Mesenteric fat pad (tissue), 1 donor: ENCODE data around the gene MEIOSIN. TPM values are rescaled to one million over a fixed set of nuclear protein-coding genes. Genes with fewer than 3 reads are reported as not detected.
"Not testable (repeated sequence)": the region's sequence is repeated elsewhere in the genome, so short reads cannot be mapped to it uniquely, and the experiment has no call there.

Experiments
- DNase-seq: peaks from one replicate; pipeline ENCODE4 v3.0.0-alpha.2; 2020; ENCODE audit warnings: low spot score
- total RNA-seq: library from RNA; stranded (reverse); fragmentation: NEBNext Ultra II Directional; extraction: Animal tissue kit (Norgen Biotek cat#: 25700); gene quantifications from one replicate; pipeline ENCODE4 v1.2.1, GENCODE V29; 2021
- donor health status: DM: yes; HTN: yes; CAD: no.

Gene MEIOSIN
- total RNA-seq, 1 donor from 2014 or later = not detected

- no peak for DNase-seq
Observed at GRCh38 chr19:45798995-45799517, 65.8 kb downstream of the MEIOSIN start.

- not testable (repeated sequence) for DNase-seq
Observed at GRCh38 chr19:45799541-45799940, 66.3 kb downstream of the MEIOSIN start.

GRCh38 chr19:45800070-45800553, 66.9 kb downstream of the MEIOSIN start:
- DNase-seq = no peak

DNA sequence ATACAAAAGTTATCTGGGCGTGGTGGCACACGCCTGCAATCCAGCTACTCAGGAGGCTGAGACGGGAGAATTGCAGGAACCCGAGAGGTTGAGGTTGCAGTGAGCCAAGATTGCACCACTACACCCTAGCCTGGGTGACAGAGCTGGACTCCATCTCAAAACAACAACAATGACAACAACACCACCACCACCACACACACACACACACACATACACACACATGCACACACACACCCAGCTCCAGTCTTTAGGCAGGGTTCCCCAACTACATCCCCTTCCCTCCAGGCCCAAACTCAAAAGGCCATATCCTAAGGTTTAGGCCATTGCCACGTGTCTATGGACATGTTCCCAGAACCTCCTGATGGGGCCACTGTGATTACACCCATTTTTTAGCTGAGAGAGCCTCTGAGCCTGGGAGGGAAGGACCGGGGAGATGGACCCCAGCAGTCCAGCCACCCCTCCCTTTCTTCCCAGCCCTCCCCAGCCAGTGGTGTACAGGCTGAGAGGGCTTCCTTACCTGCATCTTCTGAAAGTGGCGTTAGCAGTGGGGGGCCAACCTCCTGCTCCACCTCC, 68.5 kb downstream of the MEIOSIN start:
- no peak for DNase-seq

DNA sequence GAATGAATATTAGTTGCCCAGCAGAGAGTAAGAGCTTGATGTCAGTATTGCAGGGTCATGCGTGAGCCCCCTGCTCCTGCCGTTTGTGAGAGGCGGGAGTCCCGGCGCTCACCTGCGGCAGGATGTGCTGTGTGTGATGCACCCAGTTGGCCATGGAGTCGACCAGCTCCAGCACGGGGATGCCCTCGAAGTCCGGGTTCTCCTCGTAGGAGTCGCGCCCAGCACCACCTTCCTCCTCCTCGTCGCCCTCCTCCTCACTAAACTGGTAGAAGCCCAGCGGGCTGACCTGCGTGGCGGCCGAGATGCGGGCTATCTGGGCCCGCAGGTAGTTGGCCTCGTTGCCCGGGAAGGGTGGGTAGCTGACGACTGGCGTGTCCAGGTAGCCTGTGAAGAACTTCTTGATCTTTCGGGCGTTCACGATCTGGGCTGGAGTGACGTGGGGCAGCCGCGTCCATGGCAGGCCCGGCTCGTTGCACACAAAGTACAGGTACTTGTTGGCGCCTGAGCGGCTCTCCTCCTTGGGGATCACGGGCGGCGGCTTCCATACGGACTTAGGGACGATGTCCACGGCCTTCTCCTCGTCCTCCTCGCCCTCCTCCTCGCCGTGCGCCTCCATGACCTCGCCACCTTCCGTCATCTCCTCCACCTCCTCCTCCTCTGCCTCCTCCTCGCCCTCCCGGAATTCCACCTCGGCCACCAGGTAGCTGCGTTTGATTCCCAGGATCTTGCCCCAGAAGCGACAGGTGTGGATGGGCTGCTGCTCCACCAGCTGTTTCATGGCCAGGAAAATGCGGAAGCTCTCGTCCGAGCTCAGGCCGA, 71.1 kb downstream of the MEIOSIN start:
- no peak for DNase-seq

GRCh38 chr19:45804959-45805230, 71.7 kb downstream of the MEIOSIN start:
- DNase-seq = no peak

DNA sequence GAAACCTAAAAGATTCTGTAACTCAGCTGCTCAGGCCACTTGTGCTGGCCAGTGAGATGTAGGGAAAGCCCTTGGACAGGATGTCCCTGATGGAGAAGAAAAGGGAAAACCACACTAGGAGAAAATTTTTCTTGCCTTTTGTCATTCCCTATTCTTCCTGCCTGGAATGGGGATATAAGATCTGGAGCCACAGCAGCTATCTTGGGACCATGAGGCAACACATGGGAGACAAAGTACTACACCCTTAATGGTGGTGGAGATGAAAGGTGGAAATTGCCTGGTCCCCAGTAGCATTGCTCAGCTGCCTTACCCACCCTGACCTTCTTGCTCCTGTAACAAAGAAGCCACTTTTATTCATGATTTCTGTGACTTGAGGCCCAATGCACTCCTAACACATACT, 72.5 kb downstream of the MEIOSIN start:
- DNase-seq = no peak

DNA sequence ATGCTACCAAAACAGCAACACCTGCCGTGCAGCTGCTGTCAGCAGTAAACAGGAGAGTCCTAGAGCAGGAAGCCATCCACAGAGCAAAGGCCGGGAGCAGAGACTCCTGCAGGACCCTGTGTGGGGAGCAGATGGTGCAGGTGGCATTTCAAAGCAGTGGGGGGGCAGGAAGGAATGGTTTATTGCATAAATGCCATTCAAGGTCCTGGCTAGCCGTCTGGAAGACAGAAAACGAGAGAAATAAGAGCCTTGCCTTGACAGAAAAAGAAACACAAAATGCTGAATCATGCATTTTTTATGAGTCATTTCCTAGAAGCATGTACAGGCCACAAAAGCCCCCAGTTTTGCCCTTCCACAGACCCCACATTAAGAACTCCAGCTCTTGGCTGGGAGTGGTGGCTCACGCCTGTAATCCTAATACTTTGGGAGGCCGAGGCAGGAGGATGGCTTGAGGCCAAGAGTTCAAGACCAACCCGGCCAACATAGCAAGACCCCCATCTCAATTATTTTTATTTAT, 76.5 kb downstream of the MEIOSIN start:
- DNase-seq = no peak

- no peak for DNase-seq
Observed at GRCh38 chr19:45812297-45812696, 79.1 kb downstream of the MEIOSIN start.

Other genes with a start within 250 kb of the MEIOSIN start
- 8.3 TPM for gene RTN2, start 236.4 kb upstream of the MEIOSIN start, total RNA-seq
- 1.1 TPM for gene PPM1N, start 235.0 kb upstream of the MEIOSIN start, total RNA-seq
- 104 TPM for gene VASP, start 226.0 kb upstream of the MEIOSIN start, total RNA-seq
- 12.5 TPM for gene OPA3, start 148.6 kb upstream of the MEIOSIN start, total RNA-seq
- 32.7 TPM for gene GPR4, start 131.2 kb upstream of the MEIOSIN start, total RNA-seq
- 33.6 TPM for gene EML2, start 94.0 kb upstream of the MEIOSIN start, total RNA-seq
- gene GIPR, start 65.2 kb upstream of the MEIOSIN start, total RNA-seq = 7.1 TPM
- gene SNRPD2, start 41.5 kb upstream of the MEIOSIN start, total RNA-seq = 239 TPM
- 7.7 TPM for gene QPCTL, start 40.8 kb upstream of the MEIOSIN start, total RNA-seq
- 12.8 TPM for gene FBXO46, start 2.5 kb upstream of the MEIOSIN start, total RNA-seq
- 18.0 TPM for gene SIX5, start 35.8 kb downstream of the MEIOSIN start, total RNA-seq
- gene DMPK, start 49.1 kb downstream of the MEIOSIN start, total RNA-seq = 37.5 TPM
- 57.2 TPM for gene DMWD, start 59.4 kb downstream of the MEIOSIN start, total RNA-seq
- not detected for gene RSPH6A, start 81.9 kb downstream of the MEIOSIN start, total RNA-seq
- 52.8 TPM for gene SYMPK, start 129.7 kb downstream of the MEIOSIN start, total RNA-seq
- not detected for gene FOXA3, start 130.9 kb downstream of the MEIOSIN start, total RNA-seq
- gene IRF2BP1, start 152.7 kb downstream of the MEIOSIN start, total RNA-seq = 14.0 TPM
- 10.2 TPM for gene MYPOP, start 169.2 kb downstream of the MEIOSIN start, total RNA-seq
- gene NANOS2, start 181.3 kb downstream of the MEIOSIN start, total RNA-seq = not detected
- 15.4 TPM for gene NOVA2, start 240.4 kb downstream of the MEIOSIN start, total RNA-seq